A673 (cell line): Measurements from ENCODE around the gene CCDC102B. TPM values are rescaled to one million over a fixed set of nuclear protein-coding genes. Genes with fewer than 3 reads are reported as not detected.

ENCODE experiments used
- BruUV-seq: library from RNA; stranded (reverse); fragments of 400-500 nt; replicated peaks from 2 replicates; lab custom pipeline; 2021; lab: Mats Ljungman, UMichigan
- CTCF ChIA-PET: fragments of 300-600 bp; sonication (Branson Sonifier 250); formaldehyde crosslinking; loops from one replicate; lab custom pipeline; 2022; ENCODE audit warnings: antibody characterized with exemption; lab: Charles Lee
- POLR2A ChIA-PET: fragments of 300-600 bp; sonication (Branson Sonifier 250); formaldehyde crosslinking; loops from one replicate; lab custom pipeline; 2022; ENCODE audit warnings: antibody characterized with exemption; ENCODE audit not compliant: low non-redundant PET; lab: Charles Lee
- DNase-seq: peaks from one replicate; pipeline ENCODE4 v3.0.0-alpha.2; 2015; ENCODE audit warnings: low spot score
- H3K27ac ChIP-seq: fragments of 200-600 bp; sonication (generic); 2 replicates; pipeline ENCODE4 v1.5.1; 2016; ENCODE audit warnings: mixed run types, low read depth, mild to moderate bottlenecking, mixed read lengths, antibody characterized with exemption, low read length; ENCODE audit not compliant: poor library complexity, severe bottlenecking
- H3K27me3 ChIP-seq: fragments of 200-600 bp; sonication (generic); replicated peaks from 2 replicates; pipeline ENCODE4 v1.6.1; 2017; ENCODE audit warnings: mixed run types, low read depth, mild to moderate bottlenecking, mixed read lengths, antibody characterized with exemption, low read length; ENCODE audit not compliant: insufficient read depth, poor library complexity
- H3K36me3 ChIP-seq: fragments of 200-600 bp; sonication (generic); 2 replicates; pipeline ENCODE4 v1.6.1; 2016; ENCODE audit warnings: mixed run types, mild to moderate bottlenecking, mixed read lengths, antibody characterized with exemption, low read length; ENCODE audit not compliant: insufficient read depth, poor library complexity, severe bottlenecking
- H3K4me1 ChIP-seq: fragments of 200-600 bp; sonication (generic); 2 replicates; pipeline ENCODE4 v1.6.1; 2017; ENCODE audit warnings: mixed run types, mild to moderate bottlenecking, mixed read lengths, antibody characterized with exemption, low read length; ENCODE audit not compliant: insufficient read depth, poor library complexity, severe bottlenecking
- H3K4me3 ChIP-seq: fragments of 200-600 bp; sonication (generic); 2 replicates; pipeline ENCODE4 v1.5.1; 2016; ENCODE audit warnings: low read depth, mixed run types, mild to moderate bottlenecking, mixed read lengths, low read length; ENCODE audit not compliant: poor library complexity, severe bottlenecking
- H3K9me3 ChIP-seq: fragments of 200-600 bp; sonication (generic); 2 replicates; pipeline ENCODE4 v1.6.1; 2016; ENCODE audit warnings: mixed run types, low read depth, mild to moderate bottlenecking, mixed read lengths, antibody characterized with exemption, low read length; ENCODE audit not compliant: poor library complexity, severe bottlenecking
- CTCF ChIP-seq: fragments of 300-800, 200-600 bp; sonication (generic); conservative IDR thresholded peaks from 2 replicates; pipeline ENCODE4 v1.5.1; 2017; ENCODE audit warnings: low read depth, mild to moderate bottlenecking, antibody characterized with exemption, low read length, moderate library complexity, mixed read lengths
- EZH2 ChIP-seq: fragments of 200-600 bp; sonication (generic); IDR thresholded peaks from 2 replicates; pipeline ENCODE4 v1.6.1; 2017; ENCODE audit warnings: borderline replicate concordance, low read depth, mild to moderate bottlenecking, mixed read lengths, antibody characterized with exemption, low read length; ENCODE audit not compliant: poor library complexity, severe bottlenecking
- intact Hi-C: fragments of 100-400 bp; cut with micrococcal nuclease; formaldehyde crosslinking; loops from one replicate; pipeline ENCODE4 v1.10.0; 2022; ENCODE audit not compliant: unreplicated experiment
- total RNA-seq: library from RNA; stranded (reverse); gene quantifications from 2 replicates; pipeline ENCODE4 v1.2.3, GENCODE V29; 2021

CCDC102B gene
- total RNA-seq, 1 experiment from 2014 or later: 12.5 TPM

- Histone ChIP-seq H3K27me3 (no peaks in the 10 kb centered on the region), H3K4me3 (no peak overlapping the region), H3K9me3 (no peaks in the 10 kb centered on the region), H3K27ac (no peak overlapping the region), H3K4me1 (no peaks in the 10 kb centered on the region), H3K36me3 (no peaks in the 10 kb centered on the region)
- ChIA-PET CTCF (no interaction called here), POLR2A (no interaction called here)
- no peak for DNase-seq
- intact Hi-C loops: no loop called here
- TF ChIP-seq EZH2 (no peak), CTCF (no peak)
- BruUV-seq: no TSS peak
Measured at GRCh38 chr18:69008538-69008937, 210.7 kb downstream of the CCDC102B start.

DNA sequence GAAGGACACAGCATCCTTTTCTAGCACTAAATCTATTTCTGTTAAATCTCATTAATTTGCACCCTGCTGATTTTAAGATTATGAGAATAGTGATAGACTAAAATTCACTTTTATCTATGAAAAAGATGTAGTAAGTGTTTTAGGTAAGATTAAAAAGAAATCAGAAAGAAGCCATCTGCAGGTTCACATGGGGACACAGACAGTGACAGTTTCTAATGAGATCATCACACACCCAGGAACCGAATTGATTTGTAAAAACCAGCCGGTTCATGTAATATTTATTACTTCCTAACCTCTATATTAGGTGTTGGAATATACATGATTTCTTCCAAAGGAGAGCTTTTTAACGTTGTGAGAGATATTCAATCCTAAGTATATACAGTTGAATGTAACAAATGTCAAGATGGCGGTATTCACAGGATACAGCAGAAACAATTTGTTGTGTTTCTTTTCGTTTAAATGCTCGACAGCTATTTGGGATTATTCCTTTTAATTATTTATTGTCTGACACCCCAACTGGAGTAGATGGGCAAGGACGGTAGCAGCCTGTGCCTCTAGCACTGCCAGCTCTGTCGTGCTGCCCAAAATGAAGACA is 223.4 kb downstream of the CCDC102B start:
- intact Hi-C loops: no loop called here
- Histone ChIP-seq H3K4me1 (peaks cover 5% of the 10 kb centered on the region), H3K36me3 (no peaks in the 10 kb centered on the region), H3K4me3 (no peak overlapping the region), H3K27me3 (no peaks in the 10 kb centered on the region), H3K9me3 (no peaks in the 10 kb centered on the region), H3K27ac (no peak overlapping the region)
- POLR2A ChIA-PET: no interaction called here
- TF ChIP-seq EZH2 (no peak), CTCF (no peak)
- CTCF ChIA-PET: no interaction called here
- DNase-seq: no peak
- BruUV-seq: no TSS peak

- BruUV-seq: no TSS peak
- no peak for TF ChIP-seq EZH2
- TF ChIP-seq CTCF: no peak
- H3K4me1 ChIP-seq: peaks cover 5% of the 10 kb centered on the region
- no peak for DNase-seq
- H3K27ac ChIP-seq: no peak overlapping the region
- CTCF ChIA-PET: no interaction called here
- no peaks in the 10 kb centered on the region for H3K9me3 ChIP-seq
- intact Hi-C loops: no loop called here
- H3K4me3 ChIP-seq: no peak overlapping the region
- POLR2A ChIA-PET: no interaction called here
- H3K27me3 ChIP-seq: no peaks in the 10 kb centered on the region
- H3K36me3 ChIP-seq: no peaks in the 10 kb centered on the region
Measured at GRCh38 chr18:69022426-69022825, 224.5 kb downstream of the CCDC102B start.
